SU-DHL-6 (cell line): ENCODE data around the gene PDE4D.

ENCODE experiments used
- H2AFZ ChIP-seq: fragments of 200-600 bp; sonication (generic); 2 replicates; pipeline ENCODE4 v1.6.1; 2014; ENCODE audit warnings: low read depth, mild to moderate bottlenecking, moderate library complexity, mixed read lengths, antibody characterized with exemption, low read length; ENCODE audit not compliant: severe bottlenecking
- H3F3A ChIP-seq: fragments of 200-600 bp; shearing (Covaris generic); 2 replicates; pipeline ENCODE4 v1.6.0; 2016; ENCODE audit warnings: antibody characterized with exemption, mild to moderate bottlenecking; ENCODE audit not compliant: insufficient read depth
- H3K27ac ChIP-seq: fragments of 200-600 bp; sonication (generic); 2 replicates; pipeline ENCODE4 v1.5.1; 2016; ENCODE audit warnings: low read depth, mild to moderate bottlenecking, low read length, moderate library complexity, mixed read lengths
- H3K27me3 ChIP-seq: fragments of 200-600 bp; sonication (generic), shearing (Covaris generic); 2 replicates; pipeline ENCODE4 v1.6.0; 2014; ENCODE audit warnings: mild to moderate bottlenecking, low read length
- H3K36me3 ChIP-seq: fragments of 200-600 bp; sonication (generic); 2 replicates; pipeline ENCODE4 v1.6.1; 2014; ENCODE audit warnings: mild to moderate bottlenecking, low read length, mixed read lengths
- H3K4me2 ChIP-seq: fragments of 300-600, 200-600 bp; shearing (Covaris generic), sonication (generic); 2 replicates; pipeline ENCODE4 v1.6.0; 2014; ENCODE audit warnings: low read length, low read depth, mild to moderate bottlenecking; ENCODE audit not compliant: poor library complexity, severe bottlenecking
- H3K4me3 ChIP-seq: fragments of 200-600 bp; sonication (generic); 2 replicates; pipeline ENCODE4 v1.5.1; 2014; ENCODE audit warnings: antibody characterized with exemption, low read length, mild to moderate bottlenecking, mixed read lengths; ENCODE audit not compliant: insufficient read depth, poor library complexity, severe bottlenecking
- H3K79me2 ChIP-seq: fragments of 200-600 bp; sonication (generic); 2 replicates; pipeline ENCODE4 v1.6.1; 2014; ENCODE audit warnings: mild to moderate bottlenecking, low read length, moderate library complexity; ENCODE audit not compliant: insufficient read depth
- H3K9ac ChIP-seq: fragments of 200-600 bp; sonication (generic); 2 replicates; pipeline ENCODE4 v1.7.0; 2014; ENCODE audit warnings: mild to moderate bottlenecking, low read length
- H3K9me2 ChIP-seq: fragments of 200-600 bp; sonication (generic); replicated peaks from 2 replicates; pipeline ENCODE4 v1.6.1; 2014; ENCODE audit warnings: low read length; ENCODE audit not compliant: insufficient read depth
- H3K9me3 ChIP-seq: fragments of 200-600 bp; sonication (generic); 2 replicates; pipeline ENCODE4 v1.6.1; 2014; ENCODE audit warnings: low read length, mixed read lengths; ENCODE audit not compliant: insufficient read depth
- H4K20me1 ChIP-seq: fragments of 200-600 bp; sonication (generic); 2 replicates; pipeline ENCODE4 v1.6.1; 2014; ENCODE audit warnings: low read depth, mild to moderate bottlenecking, antibody characterized with exemption, low read length, moderate library complexity, mixed read lengths
- EZH2phosphoT487 ChIP-seq: fragments of 200-600 bp; sonication (generic), shearing (Covaris generic); conservative IDR thresholded peaks from 2 replicates; pipeline ENCODE4 v1.6.1; 2018; ENCODE audit warnings: mild to moderate bottlenecking, antibody characterized with exemption, low read length, moderate library complexity, mixed read lengths
- TF ChIP-seq, protein P1 (sequence below): fragments of 200-600 bp; sonication (generic); IDR thresholded peaks from one replicate; pipeline ENCODE4 v1.5.1; 2017; ENCODE audit warnings: antibody characterized with exemption, mild to moderate bottlenecking, low read length, moderate library complexity; ENCODE audit not compliant: insufficient read depth, poor library complexity, severe bottlenecking

PDE4D gene

DNA sequence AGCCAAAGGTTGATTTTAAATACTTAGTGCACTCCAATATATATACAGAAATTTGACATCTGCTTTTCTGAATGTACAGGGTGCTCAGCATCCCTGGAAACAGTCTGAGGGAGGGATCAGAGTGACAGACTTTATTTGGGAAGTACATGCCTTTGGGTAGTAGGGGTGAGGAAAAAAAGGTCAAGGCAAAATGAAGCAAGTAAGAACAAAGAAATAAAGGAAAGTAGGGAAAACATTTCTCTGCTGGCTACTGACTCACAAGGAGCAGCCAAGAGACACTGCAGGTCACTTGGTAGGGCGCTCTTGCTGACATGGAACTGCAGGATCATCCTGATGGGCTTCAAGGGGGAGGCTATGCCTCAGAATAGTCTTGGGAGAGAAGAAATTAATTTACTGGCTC, 929.7 kb downstream of the PDE4D start:
- Histone ChIP-seq H3F3A (no peaks in the 10 kb centered on the region), H3K36me3 (no peaks in the 10 kb centered on the region), H3K9ac (no peak overlapping the region), H3K27ac (no peak overlapping the region), H3K27me3 (no peaks in the 10 kb centered on the region), H3K9me2 (no peaks in the 10 kb centered on the region), H3K9me3 (no peaks in the 10 kb centered on the region), H4K20me1 (no peaks in the 10 kb centered on the region), H3K79me2 (no peaks in the 10 kb centered on the region), H3K4me2 (no peak overlapping the region), H2AFZ (no peak overlapping the region), H3K4me3 (no peak overlapping the region)
- no peak for TF ChIP-seq EZH2phosphoT487
- TF ChIP-seq, protein P1, sequence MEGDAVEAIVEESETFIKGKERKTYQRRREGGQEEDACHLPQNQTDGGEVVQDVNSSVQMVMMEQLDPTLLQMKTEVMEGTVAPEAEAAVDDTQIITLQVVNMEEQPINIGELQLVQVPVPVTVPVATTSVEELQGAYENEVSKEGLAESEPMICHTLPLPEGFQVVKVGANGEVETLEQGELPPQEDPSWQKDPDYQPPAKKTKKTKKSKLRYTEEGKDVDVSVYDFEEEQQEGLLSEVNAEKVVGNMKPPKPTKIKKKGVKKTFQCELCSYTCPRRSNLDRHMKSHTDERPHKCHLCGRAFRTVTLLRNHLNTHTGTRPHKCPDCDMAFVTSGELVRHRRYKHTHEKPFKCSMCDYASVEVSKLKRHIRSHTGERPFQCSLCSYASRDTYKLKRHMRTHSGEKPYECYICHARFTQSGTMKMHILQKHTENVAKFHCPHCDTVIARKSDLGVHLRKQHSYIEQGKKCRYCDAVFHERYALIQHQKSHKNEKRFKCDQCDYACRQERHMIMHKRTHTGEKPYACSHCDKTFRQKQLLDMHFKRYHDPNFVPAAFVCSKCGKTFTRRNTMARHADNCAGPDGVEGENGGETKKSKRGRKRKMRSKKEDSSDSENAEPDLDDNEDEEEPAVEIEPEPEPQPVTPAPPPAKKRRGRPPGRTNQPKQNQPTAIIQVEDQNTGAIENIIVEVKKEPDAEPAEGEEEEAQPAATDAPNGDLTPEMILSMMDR = no peak

DNA sequence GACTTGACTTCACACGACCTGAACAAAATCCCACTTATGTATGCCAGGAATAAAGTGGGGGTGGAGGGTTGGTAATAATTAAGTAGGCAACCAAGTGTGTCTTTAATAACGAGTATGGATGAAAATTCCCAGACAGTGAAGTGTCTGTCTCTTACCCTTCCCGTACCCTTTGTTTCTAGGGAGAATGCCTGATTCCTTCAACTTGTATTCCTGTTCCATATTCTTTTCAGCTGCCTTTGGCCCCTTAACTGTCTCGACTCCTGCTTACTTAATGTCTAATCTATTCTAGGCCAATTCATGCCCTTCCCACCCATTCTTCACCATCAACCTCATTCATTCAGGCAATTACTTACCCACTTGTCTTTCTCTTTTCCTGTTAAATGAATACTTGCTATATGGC, 930.2 kb downstream of the PDE4D start:
- Histone ChIP-seq H3K9me2 (no peaks in the 10 kb centered on the region), H3K36me3 (no peaks in the 10 kb centered on the region), H2AFZ (no peak overlapping the region), H3K27ac (no peak overlapping the region), H3F3A (no peaks in the 10 kb centered on the region), H3K27me3 (no peaks in the 10 kb centered on the region), H3K4me3 (no peak overlapping the region), H3K9ac (no peak overlapping the region), H4K20me1 (no peaks in the 10 kb centered on the region), H3K4me2 (no peak overlapping the region), H3K79me2 (no peaks in the 10 kb centered on the region), H3K9me3 (no peaks in the 10 kb centered on the region)
- TF ChIP-seq, protein P1 = no peak
- no peak for TF ChIP-seq EZH2phosphoT487

DNA sequence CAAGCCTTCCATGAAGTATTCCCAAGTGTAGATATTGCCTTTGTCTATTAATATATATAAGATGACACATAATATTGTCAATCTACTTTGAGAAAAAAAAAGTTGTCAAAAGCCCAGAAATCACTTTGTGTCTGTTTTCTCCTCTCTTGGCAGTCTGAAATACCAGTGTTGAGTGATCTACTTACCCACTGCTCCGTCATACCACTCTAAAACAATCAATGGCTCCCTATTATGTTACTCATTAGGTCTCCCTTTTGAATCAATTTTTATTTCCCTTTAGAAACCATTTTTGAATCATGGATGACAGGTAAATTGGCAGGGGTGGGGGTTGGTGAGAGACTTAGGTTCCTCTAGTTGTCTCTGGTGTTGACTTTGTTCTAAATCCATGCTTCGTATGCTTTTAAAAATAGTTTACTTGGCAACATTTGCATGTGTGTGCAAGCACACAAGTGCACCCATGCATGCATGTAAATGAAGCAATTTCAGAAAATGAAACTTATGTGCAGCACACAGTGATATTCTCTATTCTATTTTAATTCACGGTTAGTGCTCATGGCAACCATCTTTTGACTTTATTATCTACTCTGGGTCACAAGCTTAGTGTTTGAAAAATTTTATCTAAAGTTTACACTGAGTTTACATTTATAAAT, 931.8 kb downstream of the PDE4D start:
- Histone ChIP-seq H3K9me3 (no peaks in the 10 kb centered on the region), H2AFZ (no peak overlapping the region), H3K4me2 (no peak overlapping the region), H3K9me2 (no peaks in the 10 kb centered on the region), H3F3A (no peaks in the 10 kb centered on the region), H3K9ac (no peak overlapping the region), H3K79me2 (no peaks in the 10 kb centered on the region), H3K4me3 (no peak overlapping the region), H4K20me1 (no peaks in the 10 kb centered on the region), H3K27ac (no peak overlapping the region), H3K27me3 (no peaks in the 10 kb centered on the region), H3K36me3 (no peaks in the 10 kb centered on the region)
- no peak for TF ChIP-seq EZH2phosphoT487
- TF ChIP-seq, protein P1 = no peak
